GM12878 (cell line): Measurements from ENCODE around the gene COL26A1. TPM values are rescaled to one million over a fixed set of nuclear protein-coding genes. Genes with fewer than 3 reads are reported as not detected.

Experiments
- ATAC-seq: fragments of 200-7000 bp; cut with Tn5 transposase; 3 replicates; pipeline ENCODE4 v1.9.1; 2020; ENCODE audit warnings: mild to moderate bottlenecking, moderate library complexity
- BruUV-seq: library from RNA; stranded (reverse); fragments of 400-500 nt; replicated peaks from 2 replicates; lab custom pipeline; 2021; lab: Mats Ljungman, UMichigan
- CTCF ChIA-PET: fragments of 300-600 bp; sonication (Branson Sonifier 250); formaldehyde crosslinking; extraction: SDS; loops from one replicate; lab custom pipeline; 2021; ENCODE audit warnings: inconsistent platforms; lab: Yijun Ruan, JAX
- POLR2A ChIA-PET: fragments of 350-600 bp; formaldehyde crosslinking; extraction: SDS; loops from one replicate; lab custom pipeline; 2021; ENCODE audit warnings: inconsistent platforms; lab: Charles Lee
- RAD21 ChIA-PET: fragments of 300-600 bp; sonication (Branson Sonifier 250); formaldehyde crosslinking; loops from one replicate; lab custom pipeline; 2023; ENCODE audit warnings: antibody characterized with exemption; ENCODE audit not compliant: unreplicated experiment; lab: Charles Lee
- SMC1A ChIA-PET: fragments of 300-600 bp; sonication (Branson Sonifier 250); formaldehyde crosslinking; loops from one replicate; lab custom pipeline; 2023; ENCODE audit not compliant: unreplicated experiment, uncharacterized antibody; lab: Charles Lee
- DNase-seq: peaks from one replicate; pipeline ENCODE4 v3.0.0-alpha.2; 2011; ENCODE audit warnings: low read depth, low spot score
- FAIRE-seq: peaks from 3 replicates; lab custom pipeline; 2011; peaks lifted over from hg19 to GRCh38; lab: Jason Lieb, UNC
- H2AFZ ChIP-seq: 2 replicates; pipeline ENCODE4 v1.6.0; 2011; ENCODE audit warnings: low read depth, low read length, control low read depth; ENCODE audit not compliant: control insufficient read depth
- H3K27ac ChIP-seq: 2 replicates; pipeline ENCODE4 v1.5.1; 2011; ENCODE audit warnings: control low read depth; ENCODE audit not compliant: control insufficient read depth, insufficient read depth
- H3K27me3 ChIP-seq, 2 experiments: replicated peaks in 1 of 2; 2 replicates each; pipeline versions ENCODE4 v1.6.0 to v1.6.1; 2011; ENCODE audit warnings: low read length in 1 of 2; ENCODE audit not compliant: control insufficient read depth in 2 of 2, insufficient read depth in 2 of 2
- H3K36me3 ChIP-seq, 2 experiments: 2 replicates each; pipeline ENCODE4 v1.5.1; 2011; ENCODE audit warnings: low read length in 1 of 2; ENCODE audit not compliant: control insufficient read depth in 2 of 2, insufficient read depth in 2 of 2
- H3K4me1 ChIP-seq: 2 replicates; pipeline ENCODE4 v1.6.1; 2011; ENCODE audit warnings: mild to moderate bottlenecking, low read length, moderate library complexity, mixed read lengths; ENCODE audit not compliant: control insufficient read depth, insufficient read depth
- H3K4me2 ChIP-seq: 2 replicates; pipeline ENCODE4 v1.6.0; 2011; ENCODE audit warnings: control low read depth; ENCODE audit not compliant: control insufficient read depth, insufficient read depth
- H3K4me3 ChIP-seq: fragments of 200-600 bp; sonication (generic); 2 replicates; pipeline ENCODE4 v1.5.1; 2016
- H3K79me2 ChIP-seq: 2 replicates; pipeline ENCODE4 v1.6.0; 2011; ENCODE audit warnings: low read length; ENCODE audit not compliant: control insufficient read depth, insufficient read depth
- H3K9ac ChIP-seq: 2 replicates; pipeline ENCODE4 v1.8.0; 2011; ENCODE audit warnings: low read length, control low read depth, mixed read lengths; ENCODE audit not compliant: control insufficient read depth, insufficient read depth
- H3K9me3 ChIP-seq: replicated peaks from 3 replicates; pipeline ENCODE4 v1.5.1; 2011; ENCODE audit warnings: mild to moderate bottlenecking, low read length; ENCODE audit not compliant: control insufficient read depth, insufficient read depth
- H4K20me1 ChIP-seq: 2 replicates; pipeline ENCODE4 v1.6.0; 2011; ENCODE audit not compliant: control insufficient read depth, insufficient read depth
- BHLHE40 ChIP-seq, 2 experiments: fragments of 450-650 bp in 1 of 2; IDR thresholded peaks; 2 replicates each; pipeline ENCODE4 v1.6.1; 2011 to 2017; ENCODE audit warnings: low read depth in 2 of 2, borderline replicate concordance in 1 of 2, improper control_type of control experiment in 1 of 2, low read length in 1 of 2, mild to moderate bottlenecking in 1 of 2
- CHD2 ChIP-seq: IDR thresholded peaks from 2 replicates; pipeline ENCODE4 v1.6.1; 2011; ENCODE audit warnings: low read depth, low read length, improper control_type of control experiment, borderline replicate concordance
- EZH2 ChIP-seq: IDR thresholded peaks from 2 replicates; pipeline ENCODE4 v1.6.1; 2012; ENCODE audit warnings: low read depth, mild to moderate bottlenecking, control low read depth, inconsistent platforms, low read length, borderline replicate concordance; ENCODE audit not compliant: control insufficient read depth
- HDAC6 ChIP-seq: fragments of 200-600 bp; sonication (generic); IDR thresholded peaks from one replicate; pipeline ENCODE4 v1.8.0; 2017; ENCODE audit warnings: antibody characterized with exemption; ENCODE audit not compliant: unreplicated experiment
- HDGF ChIP-seq: fragments of 450-650 bp; IDR thresholded peaks from 2 replicates; pipeline ENCODE4 v1.6.1; 2016; ENCODE audit warnings: antibody characterized with exemption
- IKZF1 ChIP-seq: fragments of 450-650 bp; conservative IDR thresholded peaks from 2 replicates; pipeline ENCODE4 v1.6.1; 2017; ENCODE audit warnings: antibody characterized with exemption, mild to moderate bottlenecking
- JUNB ChIP-seq: IDR thresholded peaks from 2 replicates; pipeline ENCODE4 v1.6.1; 2016; ENCODE audit warnings: antibody characterized with exemption, mild to moderate bottlenecking
- MYB ChIP-seq: fragments of 150-350 bp; IDR thresholded peaks from 2 replicates; pipeline ENCODE4 v1.6.1; 2014; ENCODE audit warnings: mild to moderate bottlenecking, low read depth, low read length, borderline replicate concordance
- NFYB ChIP-seq: IDR thresholded peaks from 2 replicates; pipeline ENCODE4 v1.6.1; 2011; ENCODE audit warnings: low read depth, mild to moderate bottlenecking, low read length, improper control_type of control experiment, moderate library complexity; ENCODE audit not compliant: insufficient read depth
- PAX8 ChIP-seq: fragments of 450-650 bp; IDR thresholded peaks from 2 replicates; pipeline ENCODE4 v1.6.1; 2017; ENCODE audit warnings: mild to moderate bottlenecking, moderate library complexity
- SMAD5 ChIP-seq: IDR thresholded peaks from 2 replicates; pipeline ENCODE4 v1.6.1; 2016; ENCODE audit warnings: antibody characterized with exemption, low read depth
- ZNF207 ChIP-seq: fragments of 450-650 bp; IDR thresholded peaks from 2 replicates; pipeline ENCODE4 v1.6.1; 2014; ENCODE audit warnings: antibody characterized with exemption, mild to moderate bottlenecking, borderline replicate concordance
- ZZZ3 ChIP-seq: IDR thresholded peaks from 2 replicates; pipeline ENCODE4 v1.6.1; 2011; ENCODE audit warnings: low read depth; ENCODE audit not compliant: control insufficient read depth, insufficient read length
- WGBS: methylation state at CpG from one replicate; pipeline ENCODE4 v1.1.6; 2016; ENCODE audit warnings: low lambda C conversion rate; ENCODE audit not compliant: insufficient replicate concordance, insufficient coverage; ENCODE audit errors: missing lambda C conversion rate; 5-methylcytosine and 5-hydroxymethylcytosine counted together
- in situ Hi-C: fragments of 300-500 bp; cut with MboI; formaldehyde crosslinking; loops from 9 replicates; pipeline ENCODE4 v1.14.3; 2018; ENCODE audit warnings: mixed read lengths
- intact Hi-C: fragments of 100-400 bp; cut with micrococcal nuclease; formaldehyde crosslinking; loops from one replicate; pipeline ENCODE4 v1.14.2; 2022; ENCODE audit not compliant: unreplicated experiment
- polyA plus RNA-seq, 11 experiments: library from polyadenylated mRNA; depleted of rRNA in 4 of 11; unstranded in 6 of 11; stranded (reverse) in 5 of 11; fragments of >200 nt; fragmentation: Nextera tagmentation in 4 of 11; fragmentation: Illumina TruSeq in 1 of 11; extraction: Ambion mirVana in 4 of 11; extraction: Trizol in 1 of 11; gene quantifications; 1 replicate in 1 of 11; 2 replicates in 10 of 11; pipeline versions ENCODE4 v1.2.1 to v1.2.3, GENCODE V29; 2011 to 2016; ENCODE audit warnings: inconsistent platforms in 2 of 11, missing spikeins in 2 of 11, low read depth in 1 of 11
- total RNA-seq, 4 experiments: library from RNA; depleted of rRNA in 3 of 4; stranded (reverse); fragments of >200 nt in 3 of 4; fragmentation: Illumina TruSeq in 1 of 4; extraction: Trizol in 1 of 4; gene quantifications; 2 replicates each; pipeline versions ENCODE4 v1.2.1 to v1.2.3, GENCODE V29; 2013 to 2021
- TF ChIP-seq, protein P1 (sequence below): fragments of 450-650 bp; IDR thresholded peaks from 2 replicates; pipeline ENCODE4 v1.6.1; 2018; ENCODE audit warnings: borderline replicate concordance, mild to moderate bottlenecking; ENCODE audit not compliant: partially characterized antibody

COL26A1 gene
- total and polyA plus RNA-seq, 10 of the 15 experiments (the other 5 are each of a cell fraction or from before 2014, with no cell fraction given) = 0.08 TPM; not detected in 9

DNA sequence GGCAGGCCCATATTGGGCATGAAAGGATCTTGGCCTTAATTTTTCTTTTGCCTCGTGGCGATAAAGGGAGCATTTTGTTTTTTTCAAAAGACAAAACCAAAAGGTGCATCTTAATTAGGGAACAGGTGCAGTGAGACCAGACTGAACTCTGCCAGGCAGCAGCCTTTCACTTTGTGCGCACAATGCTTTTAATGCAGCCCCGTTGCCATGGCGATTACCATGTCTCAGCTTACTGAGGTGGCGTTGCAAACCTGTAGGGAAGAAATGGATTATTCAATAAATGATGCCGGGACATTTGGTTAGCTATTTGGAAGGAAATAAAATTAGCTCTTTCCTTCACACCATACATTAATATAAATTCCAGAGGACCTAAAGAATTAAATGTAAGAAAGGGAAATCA, 204.6 kb downstream of the COL26A1 start:
- FAIRE-seq (no peak), ATAC-seq (no peak), DNase-seq (no peak)
- Histone ChIP-seq H3K79me2 (no peaks in the 10 kb centered on the region), H3K4me1 (no peaks in the 10 kb centered on the region), H4K20me1 (no peaks in the 10 kb centered on the region), H3K9ac (no peak overlapping the region), H3K36me3 (no peaks in the 10 kb centered on the region), H3K9me3 (no peaks in the 10 kb centered on the region; the same call in 1 of the 3 replicates), H3K4me2 (no peak overlapping the region), H3K27ac (no peak overlapping the region), H2AFZ (no peak overlapping the region), H3K27me3 (no peaks in the 10 kb centered on the region; a peak in 1 of 4 replicates), H3K4me3 (no peak overlapping the region)
- RAD21 ChIA-PET = no interaction called here
- whole genome bisulfite sequencing = 58% methylated on average over 7 of the region's 7 CpGs
- in situ Hi-C loops = no loop called here
- CTCF ChIA-PET = interaction anchor here (1.2 kb wide), 1 partner anchor 14 kb away, joined by 4 read pairs; no protein-coding TSS in a partner anchor
- no peak for TF ChIP-seq NFYB
- no peak for TF ChIP-seq CHD2
- no peak for TF ChIP-seq PAX8
- no peak for TF ChIP-seq MYB
- TF ChIP-seq BHLHE40 (IDR thresholded peaks at IDR 0.05; ENCODE audit: borderline replicate concordance in 1 of 2, low read depth in 2 of 2, low read length in 1 of 2) = no peak
- no peak for TF ChIP-seq EZH2
- TF ChIP-seq JUNB = no peak
- no peak for TF ChIP-seq SMAD5
- TF ChIP-seq, protein P1, sequence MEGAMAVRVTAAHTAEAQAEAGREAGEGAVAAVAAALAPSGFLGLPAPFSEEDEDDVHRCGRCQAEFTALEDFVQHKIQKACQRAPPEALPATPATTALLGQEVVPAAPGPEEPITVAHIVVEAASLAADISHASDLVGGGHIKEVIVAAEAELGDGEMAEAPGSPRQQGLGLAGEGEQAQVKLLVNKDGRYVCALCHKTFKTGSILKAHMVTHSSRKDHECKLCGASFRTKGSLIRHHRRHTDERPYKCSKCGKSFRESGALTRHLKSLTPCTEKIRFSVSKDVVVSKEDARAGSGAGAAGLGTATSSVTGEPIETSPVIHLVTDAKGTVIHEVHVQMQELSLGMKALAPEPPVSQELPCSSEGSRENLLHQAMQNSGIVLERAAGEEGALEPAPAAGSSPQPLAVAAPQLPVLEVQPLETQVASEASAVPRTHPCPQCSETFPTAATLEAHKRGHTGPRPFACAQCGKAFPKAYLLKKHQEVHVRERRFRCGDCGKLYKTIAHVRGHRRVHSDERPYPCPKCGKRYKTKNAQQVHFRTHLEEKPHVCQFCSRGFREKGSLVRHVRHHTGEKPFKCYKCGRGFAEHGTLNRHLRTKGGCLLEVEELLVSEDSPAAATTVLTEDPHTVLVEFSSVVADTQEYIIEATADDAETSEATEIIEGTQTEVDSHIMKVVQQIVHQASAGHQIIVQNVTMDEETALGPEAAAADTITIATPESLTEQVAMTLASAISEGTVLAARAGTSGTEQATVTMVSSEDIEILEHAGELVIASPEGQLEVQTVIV = no peak
- TF ChIP-seq HDGF = no peak
- no peak for TF ChIP-seq IKZF1
- TF ChIP-seq ZZZ3 = no peak
- no peak for TF ChIP-seq ZNF207
- TF ChIP-seq HDAC6 = no peak
- intact Hi-C loops = no loop called here
- BruUV-seq = no TSS peak
- POLR2A ChIA-PET = no interaction called here
- SMC1A ChIA-PET = interaction anchor here (0.7 kb wide), 1 partner anchor 26 kb away, joined by 4 read pairs; no protein-coding TSS in a partner anchor
